Spleen (tissue), 7 donors: ENCODE measurements around the gene NME2.

ENCODE experiments used
- POLR2A ChIP-seq, 3 donors: fragments of 450-650 bp; IDR thresholded peaks; one replicate each; pipeline ENCODE4 v1.5.1; 2017; ENCODE audit warnings: antibody characterized with exemption in 3 of 3, mild to moderate bottlenecking in 1 of 3
- TF ChIP-seq, protein P1 (sequence below), 11 experiments: fragments of 200-600 bp in 7 of 11; fragments of 450-650 bp in 4 of 11; sonication (generic) in 4 of 11; IDR thresholded peaks in 8 of 11; conservative IDR thresholded peaks in 3 of 11; 1 replicate in 7 of 11; 2 replicates in 4 of 11; pipeline versions ENCODE4 v1.4.0 to v1.8.0; 2016 to 2021; ENCODE audit warnings: antibody characterized with exemption in 11 of 11, inconsistent platforms in 4 of 11, mild to moderate bottlenecking in 1 of 11
- donor health status: DM: no; HTN: no; CAD: no; lungs with moderate emphysema.
- donor health status: DM: no; HTN: no; CAD: no.
- donor health status: DM: no; HTN: no; CAD: no.

DNA sequence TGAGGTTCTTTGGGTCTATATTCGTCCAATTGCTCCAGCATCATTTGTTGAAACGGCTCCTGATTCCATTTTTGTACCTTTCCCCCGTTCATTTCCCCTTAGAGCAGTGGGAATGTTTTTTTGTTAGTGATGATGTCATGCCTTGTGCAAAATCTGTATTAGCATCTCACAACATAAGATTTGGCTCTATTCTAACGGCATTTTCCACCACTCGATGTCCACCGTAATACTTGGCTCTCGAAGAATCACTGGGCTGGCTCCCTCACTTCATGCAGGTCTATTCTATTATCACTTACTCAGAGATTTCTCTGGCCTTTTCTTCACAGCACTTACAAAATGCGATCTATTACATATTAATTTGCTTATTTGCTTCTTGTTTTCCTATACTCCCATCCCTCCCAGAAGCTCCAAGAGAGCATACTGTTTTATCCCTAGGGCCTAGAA is 13.4 kb upstream of the NME2 start:
- no peak for TF ChIP-seq POLR2A (IDR thresholded peaks at IDR 0.05)
- TF ChIP-seq, protein P1, sequence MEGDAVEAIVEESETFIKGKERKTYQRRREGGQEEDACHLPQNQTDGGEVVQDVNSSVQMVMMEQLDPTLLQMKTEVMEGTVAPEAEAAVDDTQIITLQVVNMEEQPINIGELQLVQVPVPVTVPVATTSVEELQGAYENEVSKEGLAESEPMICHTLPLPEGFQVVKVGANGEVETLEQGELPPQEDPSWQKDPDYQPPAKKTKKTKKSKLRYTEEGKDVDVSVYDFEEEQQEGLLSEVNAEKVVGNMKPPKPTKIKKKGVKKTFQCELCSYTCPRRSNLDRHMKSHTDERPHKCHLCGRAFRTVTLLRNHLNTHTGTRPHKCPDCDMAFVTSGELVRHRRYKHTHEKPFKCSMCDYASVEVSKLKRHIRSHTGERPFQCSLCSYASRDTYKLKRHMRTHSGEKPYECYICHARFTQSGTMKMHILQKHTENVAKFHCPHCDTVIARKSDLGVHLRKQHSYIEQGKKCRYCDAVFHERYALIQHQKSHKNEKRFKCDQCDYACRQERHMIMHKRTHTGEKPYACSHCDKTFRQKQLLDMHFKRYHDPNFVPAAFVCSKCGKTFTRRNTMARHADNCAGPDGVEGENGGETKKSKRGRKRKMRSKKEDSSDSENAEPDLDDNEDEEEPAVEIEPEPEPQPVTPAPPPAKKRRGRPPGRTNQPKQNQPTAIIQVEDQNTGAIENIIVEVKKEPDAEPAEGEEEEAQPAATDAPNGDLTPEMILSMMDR (IDR thresholded peaks at IDR 0.05 in 8 of 11, conservative IDR thresholded peaks at IDR 0.05 in 3 of 11) = no peak
